Midbrain (tissue), 1 donor: ENCODE results near the gene AHSG.
"Not testable (repeated sequence)": the region's sequence is repeated elsewhere in the genome, so short reads cannot be mapped to it uniquely, and the experiment has no call there.

Experiments
- DNase-seq: peaks from one replicate; lab custom pipeline; 2025; lab: John Stamatoyannopoulos, UW

The AHSG gene

GRCh38 chr3:186618318-186618938 is 5.6 kb downstream of the AHSG start:
- no peak for DNase-seq

- DNase-seq = no peak
Observed at GRCh38 chr3:186619787-186620212, 6.9 kb downstream of the AHSG start.

- DNase-seq = no peak
Observed at GRCh38 chr3:186620213-186621092, 7.6 kb downstream of the AHSG start.

GRCh38 chr3:186621894-186622650 is 9.2 kb downstream of the AHSG start:
- no peak for DNase-seq

- no peak for DNase-seq
Observed at GRCh38 chr3:186622651-186623310, 9.9 kb downstream of the AHSG start.

DNA sequence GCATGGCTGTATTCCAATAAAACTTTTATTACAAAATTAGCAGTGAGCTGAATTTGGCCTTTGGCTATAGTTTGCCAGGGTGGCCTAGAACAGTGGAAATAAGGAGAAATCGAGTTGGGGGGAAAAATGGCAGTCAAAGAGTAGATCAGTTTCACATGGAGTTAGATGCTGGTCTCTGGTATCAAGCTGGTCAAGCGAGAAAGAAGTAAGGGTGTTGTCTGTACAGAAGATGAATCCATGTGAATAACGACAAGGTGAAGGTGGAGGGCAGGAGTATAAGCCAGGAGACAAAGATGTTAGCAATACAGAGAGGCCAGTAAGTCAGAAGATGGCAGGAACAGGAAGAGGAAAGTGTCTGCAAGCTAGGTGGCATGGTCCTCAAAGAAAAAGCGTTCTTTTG is 11.7 kb downstream of the AHSG start:
- no peak for DNase-seq

- DNase-seq = no peak
Observed at GRCh38 chr3:186625600-186626042, 12.8 kb downstream of the AHSG start.

DNA sequence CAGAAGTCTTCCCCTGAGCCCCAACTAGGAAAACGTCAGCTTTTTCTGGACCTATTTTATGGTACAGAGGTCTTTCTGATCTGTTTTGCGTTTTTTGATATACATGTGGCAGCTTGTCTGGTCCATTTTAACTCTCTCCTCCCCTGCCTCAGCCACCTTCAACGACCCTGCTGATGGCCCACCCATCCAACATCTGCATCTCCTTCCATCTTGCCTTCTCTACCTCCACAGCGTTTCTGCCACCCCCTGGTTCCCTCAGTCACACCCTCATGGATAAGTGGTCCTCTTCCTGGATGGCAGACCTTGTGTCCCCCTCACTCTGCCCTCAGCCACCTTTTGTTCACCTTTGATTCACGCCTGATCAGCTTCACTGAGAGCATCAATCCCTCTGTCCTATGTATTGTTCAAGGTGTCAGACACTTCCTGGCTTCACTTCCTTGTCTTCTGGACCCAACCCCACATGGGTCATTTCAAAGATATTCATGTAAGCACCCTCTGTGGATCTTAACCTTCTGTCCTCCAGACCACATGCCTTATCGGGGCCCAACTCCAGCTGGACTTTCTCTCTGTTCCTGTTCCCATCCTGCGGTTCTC is 13.5 kb downstream of the AHSG start:
- DNase-seq = no peak

DNA sequence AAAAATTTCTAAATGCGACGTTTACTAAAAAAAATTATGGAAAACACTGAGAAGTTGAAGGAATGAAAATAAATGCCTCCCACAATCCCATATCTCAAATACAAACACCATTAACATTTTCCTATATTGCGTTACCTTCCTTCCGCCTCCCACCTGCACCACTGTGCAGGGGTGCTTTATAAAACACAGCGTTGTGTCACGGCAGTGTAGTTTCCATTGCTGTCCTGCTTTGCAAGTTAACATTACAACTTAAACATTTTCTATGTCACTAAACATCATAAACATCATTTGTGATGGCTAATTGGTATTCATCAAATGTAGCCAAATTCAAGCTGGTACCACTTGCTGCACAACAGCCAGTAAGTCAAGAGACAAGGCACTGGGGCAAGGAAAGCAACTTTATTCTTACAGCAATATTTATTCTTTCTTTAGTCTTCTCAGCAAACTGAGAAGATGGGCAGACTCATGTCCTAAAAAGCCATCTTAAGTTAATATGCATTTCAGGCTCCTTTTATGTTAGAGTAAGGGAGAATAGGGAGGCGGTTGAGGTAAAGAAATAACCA is 15.1 kb downstream of the AHSG start:
- DNase-seq = no peak

- no peak for DNase-seq
Observed at GRCh38 chr3:186628756-186629155, 15.9 kb downstream of the AHSG start.

DNA sequence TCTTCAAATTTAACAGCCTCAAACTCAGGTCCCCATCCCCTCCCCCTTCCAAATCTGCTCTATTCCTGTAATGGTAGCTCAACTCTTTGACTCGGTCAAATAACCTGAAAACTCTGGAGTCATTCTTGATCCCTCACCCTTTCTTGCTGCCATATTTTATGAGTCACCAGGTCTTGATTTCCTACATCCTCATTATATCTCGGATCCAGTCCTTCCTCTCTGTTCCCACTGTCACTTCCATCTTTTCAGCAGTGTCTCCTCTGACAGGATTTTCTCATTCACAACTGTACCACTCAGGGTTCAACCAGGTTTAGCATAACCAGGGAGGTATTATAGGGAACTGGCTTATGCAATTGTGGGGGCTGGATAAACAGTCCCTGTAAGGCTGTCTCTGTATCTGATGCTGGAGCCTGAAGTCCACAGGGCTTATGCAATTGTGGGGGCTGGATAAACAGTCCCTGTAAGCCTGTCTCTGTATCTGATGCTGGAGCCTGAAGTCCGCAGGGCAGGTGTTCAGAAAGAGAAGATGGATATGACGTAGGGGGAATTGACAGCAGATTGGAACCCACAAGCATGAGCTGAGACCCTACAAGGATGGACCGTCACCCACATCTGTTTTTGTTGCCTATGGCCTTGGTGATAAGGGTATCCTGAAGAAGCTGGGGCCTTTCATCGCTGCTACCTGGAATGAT is 18.2 kb downstream of the AHSG start:
- no peak for DNase-seq

- no peak for DNase-seq
Observed at GRCh38 chr3:186633481-186633880, 20.6 kb downstream of the AHSG start.

- not testable (repeated sequence) for DNase-seq
Observed at GRCh38 chr3:186634207-186634606, 21.3 kb downstream of the AHSG start.

- no peak for DNase-seq
Observed at GRCh38 chr3:186635532-186635931, 22.7 kb downstream of the AHSG start.

DNA sequence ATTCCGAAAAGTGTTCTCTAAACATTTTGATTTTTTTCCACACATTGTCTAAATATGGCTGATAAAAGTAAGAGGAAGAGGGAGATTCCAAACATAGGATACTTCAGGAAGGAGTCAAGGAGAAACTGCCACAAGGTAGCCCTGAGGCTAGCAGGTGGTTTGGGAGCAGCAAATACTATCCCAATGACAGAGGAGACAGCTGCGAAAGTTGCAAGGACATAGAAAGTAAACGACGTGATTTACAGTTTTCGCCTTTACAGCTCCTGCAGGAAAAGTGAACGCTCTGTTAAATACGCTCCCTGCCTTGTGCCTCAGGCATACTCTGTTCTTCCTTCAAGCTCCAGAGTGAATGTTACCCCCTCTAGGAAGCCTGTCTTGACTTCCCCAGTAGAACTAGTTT is 23.7 kb downstream of the AHSG start:
- DNase-seq = no peak

GRCh38 chr3:186637686-186638085 is 24.8 kb downstream of the AHSG start:
- no peak for DNase-seq

DNA sequence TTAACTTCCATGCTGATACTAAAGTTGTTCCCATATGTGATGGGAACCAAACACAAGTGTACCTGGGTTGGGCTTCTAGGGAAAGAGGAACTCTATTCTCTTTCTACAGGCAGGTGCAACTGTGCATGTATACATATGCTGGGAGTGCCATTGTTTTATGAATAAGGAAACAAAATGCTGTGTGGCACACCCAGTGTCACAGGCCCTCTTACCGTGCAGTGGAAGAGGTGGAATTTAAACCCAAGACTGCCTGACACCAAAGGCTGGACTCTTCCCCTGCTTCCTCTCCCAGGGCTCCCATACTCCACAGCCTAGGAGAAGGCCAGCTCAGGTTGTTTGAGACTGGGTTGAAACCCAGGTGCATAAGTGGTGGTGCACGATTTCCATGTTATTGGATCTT is 25.4 kb downstream of the AHSG start:
- no peak for DNase-seq

GRCh38 chr3:186639778-186640472 is 27.1 kb downstream of the AHSG start, which contains the start of gene FETUB:
FETUB (plus strand) TSS chr3:186640399; CDS start chr3:186640461, 62 bp downstream.
- no peak for DNase-seq

DNA sequence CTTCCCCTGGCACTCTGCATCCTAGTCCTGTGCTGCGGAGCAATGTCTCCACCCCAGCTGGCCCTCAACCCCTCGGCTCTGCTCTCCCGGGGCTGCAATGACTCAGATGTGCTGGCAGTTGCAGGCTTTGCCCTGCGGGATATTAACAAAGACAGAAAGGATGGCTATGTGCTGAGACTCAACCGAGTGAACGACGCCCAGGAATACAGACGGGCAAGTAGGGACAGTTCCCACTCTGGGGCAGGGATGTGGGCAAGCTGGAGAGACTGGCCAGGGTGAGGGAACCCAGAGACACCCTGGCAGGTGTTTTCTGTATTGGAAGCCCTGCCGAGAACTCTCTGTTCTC is 27.6 kb downstream of the AHSG start:
- no peak for DNase-seq

DNA sequence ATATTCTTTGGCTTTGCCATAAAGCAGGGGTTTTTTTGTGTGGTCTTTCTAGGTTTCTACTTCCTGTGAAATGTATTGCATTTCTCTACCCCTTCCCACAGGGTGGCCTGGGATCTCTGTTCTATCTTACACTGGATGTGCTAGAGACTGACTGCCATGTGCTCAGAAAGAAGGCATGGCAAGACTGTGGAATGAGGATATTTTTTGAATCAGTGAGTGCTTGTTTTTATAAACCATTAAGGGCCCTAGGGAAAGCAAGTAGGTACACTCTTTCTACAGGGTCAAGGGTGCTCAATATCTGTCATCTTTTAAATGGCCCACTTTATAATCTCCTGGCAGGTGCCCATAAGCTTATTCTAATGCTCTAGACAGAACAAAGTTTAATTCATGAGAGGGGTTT is 28.1 kb downstream of the AHSG start:
- no peak for DNase-seq
